ENCODE results near the gene KCNK4. TPM values are rescaled to one million over a fixed set of nuclear protein-coding genes. Genes with fewer than 3 reads are reported as not detected.

Gene KCNK4

GRCh38 chr11:64342869-64343745 is 52.0 kb downstream of the KCNK4 start:
- peaks cover 6% of the 10 kb centered on the region for H3K4me1 ChIP-seq (ENCODE audit: control insufficient read depth, insufficient read depth, low read length)
- no peak overlapping the region for H3K9ac ChIP-seq (ENCODE audit: low read depth, low read length)
- peak overlapping the region; percentile 46 for H3K4me3 ChIP-seq (ENCODE audit: low read length)
- no peaks in the 10 kb centered on the region for H3K36me3 ChIP-seq (ENCODE audit: insufficient read depth, low read length)
- no peaks in the 10 kb centered on the region for H3K27me3 ChIP-seq (ENCODE audit: control insufficient read depth, insufficient read depth, low read length)
- H3K9me3 ChIP-seq (replicated peaks; ENCODE audit: low read length): no peaks in the 10 kb centered on the region
- peak overlapping the region; percentile 91 for H3K4me2 ChIP-seq (ENCODE audit: low read length)

DNA sequence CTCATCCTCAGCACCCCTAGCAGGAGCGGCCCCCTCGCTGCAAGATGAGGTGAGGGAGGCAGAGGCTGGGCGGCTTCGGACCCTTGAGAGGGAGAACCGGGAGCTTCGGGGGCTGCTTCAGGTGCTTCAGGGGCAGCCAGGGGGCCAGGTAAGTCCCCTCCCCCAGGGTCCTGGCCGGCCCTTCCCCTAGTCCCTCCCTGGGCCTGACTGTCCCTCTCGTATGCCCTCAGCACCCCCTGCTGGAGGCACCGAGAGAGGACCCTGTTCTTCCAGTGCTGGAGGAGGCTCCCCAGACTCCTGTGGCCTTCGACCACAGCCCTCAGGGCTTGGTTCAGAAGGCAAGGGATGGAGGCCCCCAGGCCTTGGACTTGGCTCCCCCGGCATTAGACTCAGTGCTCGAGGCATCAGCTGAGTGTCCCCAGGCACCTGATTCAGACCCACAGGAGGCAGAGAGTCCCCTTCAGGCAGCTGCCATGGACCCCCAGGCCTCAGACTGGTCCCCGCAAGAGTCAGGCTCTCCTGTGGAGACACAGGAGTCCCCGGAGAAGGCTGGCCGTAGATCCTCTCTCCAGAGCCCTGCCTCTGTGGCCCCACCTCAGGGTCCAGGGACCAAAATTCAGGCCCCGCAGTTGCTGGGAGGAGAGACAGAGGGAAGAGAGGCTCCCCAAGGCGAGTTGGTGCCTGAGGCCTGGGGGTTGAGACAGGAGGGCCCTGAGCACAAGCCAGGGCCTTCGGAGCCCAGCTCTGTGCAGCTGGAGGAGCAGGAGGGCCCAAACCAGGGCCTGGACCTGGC is 52.9 kb downstream of the KCNK4 start:
- Histone ChIP-seq H3K36me3 (ENCODE audit: insufficient read depth, low read length) (no peaks in the 10 kb centered on the region), H3K4me1 (ENCODE audit: control insufficient read depth, insufficient read depth, low read length) (peaks cover 11% of the 10 kb centered on the region), H3K27me3 (ENCODE audit: control insufficient read depth, insufficient read depth, low read length) (peaks cover 4% of the 10 kb centered on the region), H3K4me2 (ENCODE audit: low read length) (no peak overlapping the region), H3K9me3 (replicated peaks; ENCODE audit: low read length) (no peaks in the 10 kb centered on the region), H3K9ac (ENCODE audit: low read depth, low read length) (no peak overlapping the region), H3K4me3 (ENCODE audit: low read length) (no peak overlapping the region)

- H3K4me2 ChIP-seq (ENCODE audit: low read length): no peak overlapping the region
- H3K9ac ChIP-seq (ENCODE audit: low read depth, low read length): no peak overlapping the region
- H3K4me1 ChIP-seq (ENCODE audit: control insufficient read depth, insufficient read depth, low read length): peaks cover 11% of the 10 kb centered on the region
- no peaks in the 10 kb centered on the region for H3K36me3 ChIP-seq (ENCODE audit: insufficient read depth, low read length)
- peaks cover 4% of the 10 kb centered on the region for H3K27me3 ChIP-seq (ENCODE audit: control insufficient read depth, insufficient read depth, low read length)
- no peaks in the 10 kb centered on the region for H3K9me3 ChIP-seq (replicated peaks; ENCODE audit: low read length)
- no peak overlapping the region for H3K4me3 ChIP-seq (ENCODE audit: low read length)
Observed at GRCh38 chr11:64344787-64345186, 53.7 kb downstream of the KCNK4 start.

DNA sequence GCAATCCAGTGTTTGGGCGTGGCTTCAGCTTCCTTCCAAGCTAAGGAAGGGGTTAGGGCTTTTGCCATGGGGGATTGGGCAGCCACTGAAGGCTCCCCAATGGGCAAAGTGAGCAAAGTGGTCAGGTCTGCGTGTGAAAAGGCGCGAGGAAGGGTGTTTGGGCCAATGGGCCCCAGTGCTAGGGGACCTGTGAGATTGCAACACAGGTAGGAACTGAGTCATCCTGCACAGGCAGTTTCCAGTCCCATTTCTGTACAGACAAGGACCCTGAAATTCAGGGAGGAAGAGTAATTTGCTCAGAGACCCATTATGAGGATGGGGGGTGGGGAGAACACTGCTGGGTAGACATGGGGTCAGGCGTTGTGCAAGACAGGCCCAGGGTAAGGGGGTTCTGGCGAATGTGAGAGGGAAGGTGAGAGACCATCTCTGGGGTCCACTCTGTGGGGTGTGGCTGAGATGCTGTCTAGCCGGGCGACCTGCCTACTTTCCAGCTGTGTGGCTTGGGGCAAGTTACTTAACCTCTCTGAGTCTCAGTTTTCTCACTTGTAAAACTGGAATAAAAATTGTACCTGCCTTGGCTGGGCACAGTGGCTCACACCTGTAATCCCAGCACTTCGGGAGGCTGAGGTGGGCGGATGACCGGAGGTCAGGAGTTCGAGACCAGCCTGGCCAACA is 56.2 kb downstream of the KCNK4 start:
- Histone ChIP-seq H3K4me2 (ENCODE audit: low read length) (no peak overlapping the region), H3K27me3 (ENCODE audit: control insufficient read depth, insufficient read depth, low read length) (peaks cover 13% of the 10 kb centered on the region), H3K36me3 (ENCODE audit: insufficient read depth, low read length) (no peaks in the 10 kb centered on the region), H3K9ac (ENCODE audit: low read depth, low read length) (no peak overlapping the region), H3K9me3 (replicated peaks; ENCODE audit: low read length) (no peaks in the 10 kb centered on the region), H3K4me3 (ENCODE audit: low read length) (no peak overlapping the region), H3K4me1 (ENCODE audit: control insufficient read depth, insufficient read depth, low read length) (peaks cover 5% of the 10 kb centered on the region)

DNA sequence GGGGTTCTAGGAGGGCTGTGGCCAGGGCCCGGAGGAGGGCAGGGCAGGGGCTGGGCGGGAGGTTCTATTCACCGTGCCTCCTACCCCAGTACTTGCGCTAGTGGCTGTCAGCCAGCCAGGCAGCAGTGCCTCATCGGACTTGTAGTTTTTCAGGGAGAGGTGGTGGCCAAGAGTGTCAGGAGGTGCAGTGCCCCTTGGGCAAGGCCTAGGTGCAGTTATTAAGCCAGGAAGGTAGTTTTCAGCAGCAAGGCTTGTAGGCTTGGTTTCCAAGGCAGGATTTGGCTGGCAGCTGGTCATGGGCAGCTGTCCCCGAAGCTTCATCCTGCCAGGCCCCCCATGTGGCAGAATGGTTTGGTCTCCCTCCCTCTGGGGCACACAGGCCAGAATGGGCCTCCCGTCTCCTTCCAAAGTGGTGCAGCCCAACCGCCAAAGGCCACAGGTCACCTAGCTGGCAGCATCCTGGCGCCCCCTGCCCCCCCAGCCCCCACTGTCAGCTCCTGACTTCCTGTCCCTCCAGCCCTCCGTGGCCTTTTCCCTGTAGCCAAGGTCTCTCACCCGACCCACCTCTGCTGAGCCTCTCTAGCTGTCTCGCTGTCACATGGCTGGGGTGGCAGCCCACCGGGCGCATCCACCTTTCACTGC is 57.4 kb downstream of the KCNK4 start:
- no peak overlapping the region for H3K4me3 ChIP-seq (ENCODE audit: low read length)
- H3K4me2 ChIP-seq (ENCODE audit: low read length): no peak overlapping the region
- no peaks in the 10 kb centered on the region for H3K36me3 ChIP-seq (ENCODE audit: insufficient read depth, low read length)
- H3K9ac ChIP-seq (ENCODE audit: low read depth, low read length): no peak overlapping the region
- H3K27me3 ChIP-seq (ENCODE audit: control insufficient read depth, insufficient read depth, low read length): peaks cover 24% of the 10 kb centered on the region
- H3K4me1 ChIP-seq (ENCODE audit: control insufficient read depth, insufficient read depth, low read length): peaks cover 4% of the 10 kb centered on the region
- H3K9me3 ChIP-seq (replicated peaks; ENCODE audit: low read length): no peaks in the 10 kb centered on the region

DNA sequence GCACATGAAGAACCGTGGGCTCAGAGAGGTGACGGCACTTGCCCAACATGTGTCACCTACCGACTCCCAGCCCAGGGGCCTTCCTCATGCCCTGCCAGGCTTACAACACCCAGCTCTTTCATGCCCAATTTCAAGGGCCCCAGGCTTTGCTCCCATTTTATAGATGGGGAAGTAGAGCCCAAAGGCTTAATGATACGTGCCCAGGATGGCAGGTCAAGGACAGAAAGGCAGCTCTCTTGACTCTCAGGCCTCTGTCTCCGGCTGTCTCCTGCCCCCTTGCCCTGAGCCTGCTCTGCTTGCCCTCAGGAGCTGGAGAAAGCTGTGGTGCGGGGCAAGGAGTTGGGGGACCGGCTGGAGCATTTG is 57.9 kb downstream of the KCNK4 start:
- H3K4me3 ChIP-seq (ENCODE audit: low read length): no peak overlapping the region
- no peak overlapping the region for H3K4me2 ChIP-seq (ENCODE audit: low read length)
- no peaks in the 10 kb centered on the region for H3K9me3 ChIP-seq (replicated peaks; ENCODE audit: low read length)
- H3K9ac ChIP-seq (ENCODE audit: low read depth, low read length): no peak overlapping the region
- peaks cover 27% of the 10 kb centered on the region for H3K27me3 ChIP-seq (ENCODE audit: control insufficient read depth, insufficient read depth, low read length)
- no peaks in the 10 kb centered on the region for H3K36me3 ChIP-seq (ENCODE audit: insufficient read depth, low read length)
- peaks cover 4% of the 10 kb centered on the region for H3K4me1 ChIP-seq (ENCODE audit: control insufficient read depth, insufficient read depth, low read length)

- no peaks in the 10 kb centered on the region for H3K9me3 ChIP-seq (replicated peaks; ENCODE audit: low read length)
- no peak overlapping the region for H3K4me2 ChIP-seq (ENCODE audit: low read length)
- peaks cover 27% of the 10 kb centered on the region for H3K27me3 ChIP-seq (ENCODE audit: control insufficient read depth, insufficient read depth, low read length)
- H3K4me1 ChIP-seq (ENCODE audit: control insufficient read depth, insufficient read depth, low read length): peaks cover 4% of the 10 kb centered on the region
- H3K9ac ChIP-seq (ENCODE audit: low read depth, low read length): no peak overlapping the region
- H3K4me3 ChIP-seq (ENCODE audit: low read length): no peak overlapping the region
- H3K36me3 ChIP-seq (ENCODE audit: insufficient read depth, low read length): no peaks in the 10 kb centered on the region
Observed at GRCh38 chr11:64349404-64349803, 58.3 kb downstream of the KCNK4 start.

Small RNAs within 50 kb of the gene (small RNA-seq; reads per million reads assigned to genes)
- gene MIR7155 (not detected), gene RF00019 (not detected)

All from skeletal muscle satellite cell (primary cell).